HG03039 (cell line): ENCODE results near the gene KRT20.
"Not testable (repeated sequence)": the region's sequence is repeated elsewhere in the genome, so short reads cannot be mapped to it uniquely, and the experiment has no call there.

Experiments
- ATAC-seq: cut with Tn5 transposase; IDR thresholded peaks from one replicate; pipeline ENCODE4 v1.9.1; 2021; ENCODE audit warnings: mild to moderate bottlenecking, moderate library complexity; ENCODE audit not compliant: unreplicated experiment

KRT20 gene

DNA sequence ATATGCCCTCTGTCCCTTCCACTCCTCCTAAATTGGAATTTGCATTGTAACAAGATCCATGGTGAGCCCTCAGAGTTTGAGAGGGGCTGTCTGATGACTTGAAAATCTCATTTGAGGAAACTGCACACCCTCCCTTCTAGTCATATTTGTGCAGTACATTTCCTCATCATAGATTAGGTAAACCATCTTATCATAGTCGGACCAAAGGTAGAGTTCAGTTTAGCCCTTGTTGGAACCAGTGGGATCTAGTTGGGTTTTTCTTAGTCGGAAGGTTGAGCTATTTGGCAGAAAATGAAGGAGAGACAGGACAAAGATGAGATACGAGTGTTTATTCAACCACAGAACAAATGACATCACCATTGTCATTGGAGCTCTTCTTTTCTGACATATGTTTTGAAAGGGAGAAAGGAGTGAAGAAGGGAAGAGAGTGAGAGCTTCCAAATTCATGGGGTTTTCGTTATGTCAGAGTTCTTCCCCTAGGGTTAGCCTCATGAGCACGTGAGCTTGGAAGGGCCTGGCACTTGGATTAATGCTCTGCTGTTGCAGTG lies 15.8 kb upstream of the KRT20 start:
- no peak for ATAC-seq

DNA sequence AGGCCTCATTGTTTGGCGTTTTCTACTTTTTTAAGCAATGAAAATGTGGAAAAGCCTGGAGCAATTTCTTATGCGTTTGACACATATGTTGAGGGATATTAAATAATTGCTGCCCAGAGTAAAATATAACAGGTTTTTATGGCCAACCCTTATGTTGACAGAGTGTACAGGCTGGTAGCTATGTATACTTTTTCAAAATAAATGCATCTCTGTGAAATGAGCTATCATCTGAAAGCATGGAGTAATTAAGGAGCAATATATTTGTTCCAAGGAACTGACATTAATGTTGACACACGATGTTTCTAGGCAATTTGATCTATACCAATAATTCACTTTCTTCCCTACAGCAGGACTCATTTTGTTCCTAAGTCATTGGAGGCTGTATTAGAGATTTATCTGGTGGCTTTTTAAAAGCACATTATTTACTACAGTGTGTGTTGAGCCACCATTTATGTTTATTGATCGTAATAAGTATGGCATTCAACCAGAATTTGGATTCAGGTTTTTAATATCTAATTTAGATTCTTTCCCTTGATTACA lies 11.9 kb upstream of the KRT20 start:
- ATAC-seq, result no peak

DNA sequence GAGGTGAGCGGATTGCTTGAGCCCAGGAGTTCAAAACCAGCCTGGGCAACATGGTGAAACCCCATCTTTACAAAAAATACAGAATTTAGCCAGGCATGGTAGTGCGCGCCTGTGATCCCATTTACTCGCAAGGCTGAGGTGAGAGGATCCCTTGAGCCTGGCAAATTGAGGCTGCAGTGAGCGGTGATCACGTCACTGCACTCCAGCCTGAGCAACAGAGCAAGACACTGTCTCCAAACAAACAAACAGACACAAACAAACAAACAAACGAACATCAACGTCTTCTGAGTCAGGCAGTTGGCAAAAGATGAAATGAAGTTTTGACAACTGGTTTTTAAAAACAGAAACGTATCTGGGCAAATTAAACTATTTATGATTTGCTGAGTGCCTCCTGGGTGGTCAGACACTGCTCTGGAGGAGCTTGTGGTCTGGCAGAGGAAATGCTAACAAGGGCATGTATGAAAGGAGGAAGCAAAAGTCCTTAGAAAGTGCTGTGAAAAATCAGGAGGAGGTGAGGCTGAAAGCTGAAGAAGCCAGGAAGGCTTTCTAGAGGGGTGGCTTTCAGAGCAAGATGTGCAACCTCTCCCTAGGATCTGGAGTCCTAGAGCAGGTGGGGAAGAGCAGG lies 10.2 kb upstream of the KRT20 start:
- no peak for ATAC-seq

- ATAC-seq, result no peak
These were observed 3.2 kb upstream of the KRT20 start for GRCh38 chr17:40888196-40888720.

- ATAC-seq, result no peak
These were observed 1.0 kb upstream of the KRT20 start for GRCh38 chr17:40886090-40886489.

- ATAC-seq, result no peak
These were observed 1.3 kb downstream of the KRT20 start for GRCh38 chr17:40883626-40884334.

- no peak for ATAC-seq
These were observed 2.0 kb downstream of the KRT20 start for GRCh38 chr17:40883031-40883430.

- ATAC-seq, result no peak
These were observed 6.0 kb downstream of the KRT20 start for GRCh38 chr17:40879026-40879425.

DNA sequence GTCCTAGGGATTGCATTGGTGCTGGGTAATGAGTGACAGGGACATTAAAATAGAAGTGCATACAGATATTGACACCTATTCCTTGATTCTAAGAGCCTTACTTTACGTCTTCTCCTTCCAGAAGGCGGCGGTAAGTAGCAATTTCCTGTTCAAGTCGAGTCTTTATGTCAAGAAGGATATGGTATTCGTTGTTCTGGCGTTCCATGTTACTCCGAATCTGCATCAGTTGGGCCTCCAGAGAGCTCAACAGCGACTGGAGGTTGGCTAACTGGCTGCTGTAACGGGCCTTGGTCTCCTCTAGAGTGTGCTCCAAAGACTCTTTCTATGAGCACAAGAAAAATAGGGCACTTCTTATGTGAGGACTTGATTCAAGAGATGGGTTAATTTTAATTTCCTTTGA lies 7.0 kb downstream of the KRT20 start:
- no peak for ATAC-seq

- no peak for ATAC-seq
These were observed 11.2 kb downstream of the KRT20 start for GRCh38 chr17:40873801-40874200.

DNA sequence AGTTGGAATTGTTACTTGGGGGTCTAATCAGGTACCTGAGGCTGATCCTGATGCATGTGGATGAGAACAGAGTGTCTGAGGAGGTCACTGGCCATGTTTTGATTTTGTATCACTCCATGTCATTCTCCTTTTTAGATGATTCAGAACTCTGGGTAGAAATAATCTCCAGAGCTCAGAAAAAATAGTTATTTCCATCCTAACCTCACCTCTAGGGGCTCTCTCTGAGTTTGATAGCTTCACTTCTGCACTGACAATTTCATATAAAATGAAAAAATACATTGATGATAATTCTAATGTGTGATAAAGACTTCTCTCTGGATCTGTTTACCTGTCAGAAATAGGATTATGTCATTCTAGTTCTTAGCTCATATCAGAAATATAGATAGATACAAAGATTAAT lies 11.8 kb downstream of the KRT20 start:
- ATAC-seq, result no peak

- no peak for ATAC-seq
These were observed 12.6 kb downstream of the KRT20 start for GRCh38 chr17:40872416-40872815.

DNA sequence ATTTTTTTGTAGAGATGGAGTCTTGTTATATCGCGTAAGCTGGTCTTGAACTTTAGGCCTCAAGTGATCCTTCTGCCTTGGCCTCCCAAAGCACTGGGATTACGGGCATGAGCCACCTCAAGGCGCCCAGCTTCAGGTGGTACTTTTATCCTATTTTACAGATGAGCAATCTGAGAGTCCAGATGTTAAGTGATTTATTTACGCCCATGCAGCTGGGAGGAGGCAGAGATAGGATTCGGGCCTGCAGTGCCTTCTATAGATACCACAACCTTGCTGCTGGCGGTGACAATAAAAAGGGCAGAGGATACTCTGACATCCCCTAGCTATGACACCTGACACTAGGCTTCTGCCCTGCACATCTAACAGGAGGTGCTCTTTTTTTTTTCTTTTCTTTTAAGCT lies 13.7 kb downstream of the KRT20 start:
- ATAC-seq, result no peak

DNA sequence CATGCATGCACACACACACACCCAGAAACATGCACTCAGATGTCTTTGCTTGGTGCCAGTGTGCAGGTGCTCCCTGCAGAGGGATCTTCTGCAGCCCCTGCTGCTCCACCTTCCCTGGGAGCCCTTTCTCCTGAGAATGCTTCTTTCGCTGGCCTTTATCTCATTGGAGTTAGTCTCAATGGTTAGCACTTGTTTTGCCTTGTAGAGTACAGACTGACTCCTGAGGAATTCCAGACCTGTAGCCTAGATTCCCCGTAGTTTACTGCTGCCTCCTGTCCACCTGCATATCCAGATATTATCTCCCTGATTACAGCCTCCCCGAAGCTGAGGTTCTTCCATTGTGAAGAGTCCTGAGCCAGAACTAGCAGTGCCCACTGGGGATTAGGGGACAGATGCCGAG lies 14.9 kb downstream of the KRT20 start:
- no peak for ATAC-seq

GRCh38 chr17:40866838-40867237 lies 18.2 kb downstream of the KRT20 start, which contains the start of gene KRT12:
TSS of gene KRT12 (minus strand) at chr17:40867223. CDS start at chr17:40867186, 37 bp downstream.
- ATAC-seq, result no peak

- no peak for ATAC-seq
These were observed 20.2 kb downstream of the KRT20 start for GRCh38 chr17:40864661-40865390.

DNA sequence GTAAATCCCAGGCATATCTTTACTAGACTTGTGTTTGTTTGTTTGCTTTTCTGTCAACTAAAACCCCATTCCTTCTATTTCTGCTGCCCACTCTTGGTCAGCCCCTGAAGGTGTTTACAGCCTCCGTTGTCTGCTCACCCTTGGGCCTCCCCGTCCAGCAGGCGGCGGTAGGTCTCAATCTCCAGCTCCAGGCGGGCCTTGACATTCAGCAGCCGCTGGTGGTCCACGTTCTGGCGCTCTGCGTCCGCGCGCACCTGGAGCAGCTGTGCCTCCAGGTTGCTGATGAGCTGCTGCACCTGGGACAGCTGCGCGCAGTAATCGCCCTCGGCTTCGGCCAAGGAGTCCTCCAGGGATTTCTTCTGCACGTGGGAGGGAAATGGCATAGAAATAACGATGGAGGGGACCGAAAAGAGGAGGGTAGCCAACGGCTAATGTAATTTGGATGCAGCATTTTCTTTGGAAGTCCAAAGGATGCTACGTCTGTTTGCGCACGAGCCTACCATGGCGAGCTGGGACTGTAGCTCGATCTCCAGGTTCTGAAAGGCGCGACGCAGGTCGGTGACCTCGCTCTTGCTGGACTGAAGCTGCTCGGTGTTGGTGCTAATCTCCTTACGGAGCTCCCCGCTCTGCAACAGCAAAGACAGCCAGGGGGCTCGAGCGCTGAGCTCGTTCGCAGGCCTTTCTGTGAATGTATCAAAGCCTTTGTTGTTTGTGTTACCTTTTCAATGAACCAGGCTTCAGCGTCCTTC lies 21.9 kb downstream of the KRT20 start:
- no peak for ATAC-seq

DNA sequence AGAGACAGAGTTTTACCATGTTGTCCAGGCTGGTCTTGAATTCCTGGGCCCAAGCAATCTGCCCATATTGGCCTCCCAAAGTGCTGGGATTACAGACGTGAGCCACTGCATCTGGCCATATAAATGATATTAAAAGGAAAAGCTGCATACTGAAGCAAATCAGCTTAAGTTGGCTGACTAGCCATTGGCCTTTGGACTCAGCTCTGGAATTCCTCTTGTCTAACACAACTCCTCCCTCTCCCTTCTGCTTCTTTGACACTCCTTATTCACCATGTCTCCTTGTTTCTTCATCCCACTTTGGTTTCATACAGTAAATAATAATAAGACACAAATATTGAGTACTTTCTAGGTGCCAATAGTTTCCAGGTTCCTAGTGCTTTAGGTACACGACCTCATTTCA lies 25.5 kb downstream of the KRT20 start:
- ATAC-seq, result no peak

DNA sequence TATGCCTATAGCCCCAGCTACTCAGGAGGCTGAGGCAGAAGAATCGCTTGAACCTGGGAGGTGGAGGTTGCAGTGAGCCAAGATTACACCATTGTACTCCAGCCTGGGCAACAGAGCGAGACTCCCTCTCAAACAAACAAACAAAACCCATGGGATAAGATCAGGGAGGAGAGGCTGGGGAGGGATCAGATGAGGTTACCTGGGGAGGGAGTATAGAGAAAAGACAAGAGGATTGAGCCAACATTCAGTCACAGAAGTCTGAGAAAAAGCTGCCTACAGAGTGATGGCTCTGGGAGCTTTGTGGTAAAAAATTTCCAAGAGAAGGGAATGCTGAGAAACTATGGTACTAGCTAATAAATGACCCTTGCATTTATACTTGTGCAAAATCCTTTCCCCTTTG lies 26.4 kb downstream of the KRT20 start:
- ATAC-seq, result not testable (repeated sequence)

- ATAC-seq, result no peak
These were observed 27.5 kb downstream of the KRT20 start for GRCh38 chr17:40857535-40857934.
